HG03439 (cell line): ENCODE data around the gene TSPAN16.

Experiments
- ATAC-seq: cut with Tn5 transposase; IDR thresholded peaks from one replicate; pipeline ENCODE4 v1.9.1; 2021; ENCODE audit warnings: mild to moderate bottlenecking, moderate library complexity; ENCODE audit not compliant: unreplicated experiment

The TSPAN16 gene, protein sequence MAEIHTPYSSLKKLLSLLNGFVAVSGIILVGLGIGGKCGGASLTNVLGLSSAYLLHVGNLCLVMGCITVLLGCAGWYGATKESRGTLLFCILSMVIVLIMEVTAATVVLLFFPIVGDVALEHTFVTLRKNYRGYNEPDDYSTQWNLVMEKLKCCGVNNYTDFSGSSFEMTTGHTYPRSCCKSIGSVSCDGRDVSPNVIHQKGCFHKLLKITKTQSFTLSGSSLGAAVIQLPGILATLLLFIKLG

DNA sequence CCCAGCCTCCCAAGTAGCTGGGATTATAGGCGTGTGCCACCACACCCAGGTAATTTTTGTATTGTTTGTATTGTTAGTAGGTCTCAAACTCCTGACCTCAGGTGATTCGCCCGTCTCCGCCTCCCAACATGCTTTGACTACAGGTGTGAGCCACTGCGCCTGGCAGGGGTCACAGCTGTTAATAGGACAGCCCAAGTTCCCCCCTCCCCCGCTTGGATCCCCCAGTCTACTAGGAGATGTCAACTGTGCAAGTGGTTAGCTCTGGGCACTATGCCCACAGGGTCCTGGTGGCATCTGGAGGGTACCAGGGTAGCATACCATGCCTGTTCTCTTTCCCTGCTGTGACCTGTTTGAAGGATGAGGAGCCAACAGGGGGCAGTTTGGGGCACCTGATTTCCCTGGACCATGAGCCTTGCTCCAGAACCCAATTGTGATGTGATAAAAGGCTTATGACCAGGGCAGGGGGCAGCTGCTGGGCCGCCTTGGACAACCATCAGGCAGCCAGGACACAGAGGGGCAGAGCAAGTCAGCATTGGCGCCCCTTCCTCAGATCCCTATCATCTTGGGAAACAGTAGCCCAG, at the start of gene TSPAN16:
TSPAN16 (plus strand) TSS at position 496 of the 581 bp plus-strand sequence. CDS start 138 bp downstream, outside the sequence.
- ATAC-seq: no peak

DNA sequence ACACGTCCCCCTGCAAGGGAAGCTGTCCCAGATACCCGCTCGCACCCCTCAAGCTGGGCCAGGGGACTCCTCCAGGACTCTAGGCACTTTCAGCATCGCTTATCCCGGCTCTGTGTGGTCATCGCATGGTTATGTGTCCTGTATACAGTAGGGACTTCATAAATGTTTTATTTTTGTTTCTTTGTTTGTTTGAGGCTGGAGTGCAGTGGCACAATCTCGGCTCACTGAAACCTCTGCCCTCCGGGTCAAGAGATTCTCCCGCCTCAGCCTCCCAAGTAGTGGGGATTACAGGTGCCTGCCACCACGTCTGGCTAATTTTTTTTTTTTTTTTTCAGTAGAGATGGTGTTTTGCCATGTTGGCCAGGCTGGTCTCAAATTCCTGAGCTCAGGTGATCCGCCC, 49.0 kb upstream of the TSPAN16 start:
- no peak for ATAC-seq

DNA sequence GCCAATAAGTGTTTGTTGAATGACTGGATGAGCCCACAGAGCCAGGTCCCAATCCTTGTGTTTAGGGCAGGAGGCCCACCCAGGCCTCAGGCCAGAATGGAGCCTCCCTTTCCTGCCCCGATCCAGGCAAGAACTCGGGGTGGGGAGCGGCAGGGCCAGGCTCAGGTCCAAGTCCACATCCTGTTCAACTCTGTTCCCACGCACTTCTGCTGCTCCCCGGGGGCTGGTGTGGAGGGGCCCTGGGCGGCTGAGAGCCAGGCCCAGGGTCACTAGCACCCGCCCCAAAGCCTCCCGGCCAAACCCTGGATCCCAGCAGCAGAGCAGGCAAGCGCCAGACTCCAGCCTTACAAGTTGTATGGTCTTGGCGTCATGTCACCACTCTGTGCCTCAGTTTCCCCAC, 48.6 kb upstream of the TSPAN16 start:
- ATAC-seq: no peak

- ATAC-seq: no peak
Measured at GRCh38 chr19:11247934-11248333, 48.0 kb upstream of the TSPAN16 start.

DNA sequence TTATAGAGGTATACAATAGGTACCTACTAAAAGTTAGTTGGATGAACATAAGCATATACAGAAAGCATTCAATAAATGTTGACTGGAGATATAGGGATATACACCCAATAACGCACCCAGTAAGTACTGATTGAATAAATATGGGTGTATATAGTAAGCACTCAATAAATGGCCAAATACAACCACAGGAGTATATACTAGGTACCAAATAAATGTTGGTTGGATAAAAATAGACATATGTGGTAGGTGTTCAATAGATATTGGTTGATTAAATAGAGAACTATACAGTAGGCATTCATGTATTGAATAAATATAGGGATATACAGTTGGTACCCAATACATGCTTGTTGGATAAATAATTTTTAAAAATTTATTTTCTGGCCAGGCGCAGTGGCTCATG, 47.1 kb upstream of the TSPAN16 start:
- ATAC-seq: no peak

- no peak for ATAC-seq
Measured at GRCh38 chr19:11251217-11251616, 44.7 kb upstream of the TSPAN16 start.

DNA sequence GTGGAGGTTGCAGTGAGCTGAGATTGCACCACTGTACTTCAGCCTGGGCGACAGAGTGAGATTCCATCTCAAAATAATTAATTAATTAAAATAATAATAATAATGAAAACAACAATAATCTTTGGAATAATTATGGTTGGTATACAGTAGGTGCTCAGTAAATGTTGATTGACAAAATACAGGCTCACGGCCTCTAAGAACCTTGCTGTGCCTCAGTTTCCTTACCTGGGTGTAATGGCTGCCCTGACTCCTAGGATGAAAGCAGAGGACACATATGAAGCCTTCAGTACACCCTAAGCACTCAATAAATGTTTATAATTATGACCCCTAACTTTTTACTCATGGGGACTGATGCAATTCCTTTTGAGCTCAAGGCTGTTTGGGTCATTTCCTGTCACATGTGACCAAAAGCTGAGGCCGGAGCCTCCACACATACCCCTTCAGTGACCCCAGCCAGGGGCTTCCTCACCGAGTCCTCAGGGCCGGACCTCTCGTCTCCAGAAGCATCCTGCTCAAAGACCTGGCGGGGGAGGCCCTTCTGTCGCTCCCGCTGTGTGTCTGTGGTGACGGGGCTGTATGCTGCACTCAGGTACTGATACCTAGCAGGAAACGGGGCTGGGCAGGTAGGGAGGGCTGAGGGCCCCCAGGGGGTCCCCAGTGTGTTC, 44.2 kb upstream of the TSPAN16 start:
- ATAC-seq: no peak

DNA sequence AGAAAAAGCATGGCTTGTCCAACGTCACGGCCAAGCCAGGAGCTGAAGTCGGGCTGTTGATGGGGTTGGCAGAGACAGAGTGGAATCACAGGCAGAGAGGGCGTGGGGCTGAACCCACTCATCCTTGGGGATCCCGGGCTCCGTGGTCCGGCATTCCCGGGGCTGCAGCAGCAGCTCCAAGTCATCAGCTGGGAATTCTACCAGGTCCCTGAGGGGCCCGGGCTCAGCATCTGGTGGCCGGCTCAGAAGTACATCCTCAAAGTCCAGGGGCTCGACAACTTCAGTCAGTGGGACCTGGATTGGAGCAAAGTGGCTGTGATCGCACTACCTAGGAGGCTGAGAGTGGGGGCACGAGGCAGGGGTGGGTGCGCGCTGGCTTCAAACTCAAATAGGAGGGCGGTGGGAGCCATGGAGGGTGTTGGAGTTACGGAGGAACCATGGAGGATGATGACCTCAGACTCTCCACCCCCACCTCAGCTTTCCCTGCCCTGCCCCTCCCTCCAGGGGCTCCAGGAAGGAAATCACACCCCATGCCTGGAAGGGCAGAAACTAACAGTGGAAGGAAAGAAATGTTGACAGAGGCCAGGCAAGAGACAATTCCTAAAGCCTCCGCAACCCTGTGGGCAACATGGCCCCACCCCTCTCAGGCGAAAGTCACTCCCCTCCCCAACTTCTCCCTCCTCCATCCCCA, 43.1 kb upstream of the TSPAN16 start:
- ATAC-seq: no peak

- ATAC-seq: no peak
Measured at GRCh38 chr19:11254666-11255065, 41.3 kb upstream of the TSPAN16 start.

DNA sequence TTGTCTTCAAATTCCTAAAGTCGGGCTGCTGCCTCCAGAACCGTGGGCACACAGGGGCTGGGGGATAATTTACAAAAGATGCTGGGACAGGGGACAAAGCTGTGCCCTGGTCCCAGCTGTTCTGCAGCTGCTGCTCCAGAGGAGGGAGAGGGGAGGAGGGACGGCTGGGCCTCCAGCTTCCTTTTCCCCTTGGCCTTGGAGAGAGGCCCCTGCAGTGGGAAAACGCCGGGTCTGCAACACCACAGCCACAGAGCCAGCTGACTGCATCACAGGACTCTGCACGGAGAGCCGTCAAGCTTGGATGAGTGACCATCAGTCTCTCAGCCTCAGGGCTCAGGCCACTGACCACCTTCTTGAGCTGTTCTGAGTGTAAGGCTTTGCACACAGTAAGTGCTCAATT, 39.8 kb upstream of the TSPAN16 start:
- ATAC-seq: no peak

DNA sequence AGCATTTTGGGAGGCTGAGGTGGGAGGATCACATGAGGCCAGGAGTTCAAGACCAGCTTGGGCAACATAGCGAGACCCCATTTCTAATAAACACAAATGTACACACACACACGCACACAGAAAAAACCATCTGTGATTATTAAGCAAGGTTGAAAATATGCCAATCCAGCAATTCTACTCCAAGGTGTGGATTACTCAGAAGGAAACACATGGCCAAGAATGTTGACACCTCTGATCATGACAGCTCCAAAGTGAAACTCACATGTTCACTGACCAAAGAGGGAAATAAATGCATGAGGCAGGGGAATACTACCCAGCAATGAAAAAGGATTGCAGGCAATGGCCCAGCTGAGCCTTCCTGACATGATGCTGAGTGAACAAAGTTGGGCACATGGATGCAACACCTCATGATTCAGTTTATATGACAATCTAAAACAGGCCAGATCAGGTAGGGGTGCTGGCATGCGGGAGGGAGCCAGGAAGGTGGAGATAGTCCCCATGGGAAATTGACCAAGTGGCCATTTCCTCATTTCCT, 38.0 kb upstream of the TSPAN16 start:
- ATAC-seq: no peak

DNA sequence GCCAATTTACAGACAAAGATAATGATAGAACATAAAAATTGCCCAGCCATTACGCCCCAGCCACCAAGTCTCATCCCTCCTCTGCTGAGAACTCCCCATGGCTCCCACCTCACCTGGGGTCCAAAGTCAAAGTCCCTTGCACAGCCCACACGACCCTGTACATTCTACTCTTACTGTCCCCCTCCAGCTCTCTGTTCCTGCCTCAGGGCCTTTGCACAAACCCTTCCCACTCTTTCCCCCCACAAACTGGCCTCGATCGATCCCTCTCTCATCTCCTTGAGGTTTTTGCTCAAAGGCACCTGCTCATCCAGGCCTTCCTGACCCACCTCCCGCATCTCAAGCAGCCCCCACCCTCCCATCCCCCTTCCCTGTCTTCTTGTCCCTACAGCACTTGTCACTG, 35.0 kb upstream of the TSPAN16 start:
- ATAC-seq: no peak

DNA sequence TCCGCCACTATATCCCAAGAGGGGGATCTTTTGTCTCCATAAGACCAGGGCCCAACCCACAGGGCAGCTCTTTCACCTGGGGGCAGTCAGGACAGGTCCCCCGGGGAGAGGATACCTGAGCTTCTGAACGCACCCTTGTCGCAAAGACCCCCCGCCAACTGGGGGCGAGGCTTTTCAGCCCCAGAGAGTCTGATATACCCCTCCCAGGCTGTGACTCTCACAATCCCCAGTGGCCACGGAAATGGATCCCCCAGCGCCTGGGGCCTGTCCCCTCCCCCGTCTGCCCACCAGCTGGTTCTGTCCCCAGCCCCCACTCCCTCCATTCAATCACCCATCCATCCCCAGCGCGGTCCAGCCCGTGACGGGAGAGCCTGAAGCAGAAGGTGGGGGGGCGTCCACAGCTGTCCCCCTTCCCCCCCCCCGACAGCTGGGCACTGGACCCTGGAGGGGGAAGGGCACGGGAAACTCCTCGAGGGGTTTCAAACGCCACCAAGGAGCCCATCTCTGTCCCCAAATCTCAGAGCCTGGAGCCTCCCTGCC, 34.5 kb upstream of the TSPAN16 start:
- ATAC-seq: no peak

DNA sequence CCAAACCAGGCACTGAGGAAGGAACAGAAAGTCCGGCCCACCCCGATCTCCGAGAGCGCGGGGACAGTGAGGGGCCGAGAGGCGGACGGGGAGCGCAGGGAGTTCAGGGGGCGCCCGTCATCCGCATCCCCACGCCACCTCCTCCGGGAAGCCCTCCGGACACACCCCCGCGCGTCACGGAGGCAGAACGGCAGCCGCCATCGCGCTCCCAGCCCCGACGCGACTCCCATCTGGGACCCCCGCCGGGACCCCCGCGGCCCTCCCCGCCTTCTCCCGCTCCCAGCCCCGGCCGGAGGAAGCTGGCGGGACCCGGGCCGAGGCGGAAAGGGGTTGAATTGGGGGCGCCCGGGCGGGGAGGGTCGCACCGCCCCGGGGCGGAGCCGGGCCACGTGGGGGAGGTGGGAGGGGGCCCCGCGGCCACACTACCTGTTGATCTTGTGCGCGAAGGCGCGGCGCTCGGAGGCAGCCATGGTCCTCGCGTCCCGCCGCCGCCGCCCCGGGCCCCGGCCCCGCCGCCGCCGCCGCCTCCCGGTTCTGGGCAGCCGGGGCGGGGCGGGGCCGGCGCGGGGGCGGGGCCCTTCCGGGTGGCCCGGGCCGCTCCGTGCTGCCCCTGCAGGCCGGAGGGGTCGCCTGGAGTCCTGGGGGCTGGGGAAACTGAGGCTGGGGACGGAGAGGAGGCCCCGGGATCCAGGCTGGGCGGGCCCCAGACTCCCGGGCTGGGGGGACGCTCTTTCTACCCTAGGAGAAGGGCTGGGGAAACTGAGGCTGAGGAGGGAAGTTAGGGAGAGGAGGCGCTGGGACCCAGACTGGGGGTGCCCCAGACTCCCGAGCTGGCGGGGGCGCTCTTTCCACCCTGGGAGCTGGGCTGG, 33.8 kb upstream of the TSPAN16 start, which contains the start of gene DOCK6:
DOCK6 (minus strand) TSS at position 554 of the 869 bp plus-strand sequence; CDS start at position 470, 84 bp downstream.
- no peak for ATAC-seq

- no peak for ATAC-seq
Measured at GRCh38 chr19:11263726-11264125, 32.2 kb upstream of the TSPAN16 start.

GRCh38 chr19:11264452-11265176, 31.3 kb upstream of the TSPAN16 start:
- no peak for ATAC-seq

- no peak for ATAC-seq
Measured at GRCh38 chr19:11265177-11265784, 30.7 kb upstream of the TSPAN16 start.

GRCh38 chr19:11265785-11266236, 30.1 kb upstream of the TSPAN16 start:
- ATAC-seq: no peak
